HuH-7.5 (cell line): ENCODE data around the gene KCNIP4.

ENCODE experiments used
- DNase-seq: peaks from one replicate; pipeline ENCODE4 v3.0.0; 2011; ENCODE audit warnings: low spot score

The KCNIP4 gene

GRCh38 chr4:21191317-21191716 is 757.3 kb downstream of the KCNIP4 start:
- no peak for DNase-seq

DNA sequence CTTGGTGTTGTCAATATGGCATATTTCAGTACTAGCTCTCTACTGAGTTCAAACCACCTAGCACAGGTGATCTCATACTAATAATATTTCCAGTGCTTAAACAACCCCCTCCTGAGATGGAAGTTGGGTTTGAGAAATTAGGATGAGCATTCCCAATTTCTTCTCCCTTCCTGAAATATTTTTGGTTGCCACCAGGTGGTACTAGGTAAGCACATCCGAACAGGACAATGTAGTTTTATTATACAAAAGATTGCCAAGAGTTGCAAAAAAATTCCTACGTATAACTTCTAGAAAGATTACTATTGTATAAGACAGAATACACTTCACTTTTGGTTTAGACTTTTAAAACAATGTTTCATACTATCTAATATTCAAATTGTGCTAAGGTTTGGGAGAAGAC is 763.8 kb downstream of the KCNIP4 start:
- DNase-seq: no peak

- no peak for DNase-seq
Observed at GRCh38 chr4:21181716-21182115, 766.9 kb downstream of the KCNIP4 start.

DNA sequence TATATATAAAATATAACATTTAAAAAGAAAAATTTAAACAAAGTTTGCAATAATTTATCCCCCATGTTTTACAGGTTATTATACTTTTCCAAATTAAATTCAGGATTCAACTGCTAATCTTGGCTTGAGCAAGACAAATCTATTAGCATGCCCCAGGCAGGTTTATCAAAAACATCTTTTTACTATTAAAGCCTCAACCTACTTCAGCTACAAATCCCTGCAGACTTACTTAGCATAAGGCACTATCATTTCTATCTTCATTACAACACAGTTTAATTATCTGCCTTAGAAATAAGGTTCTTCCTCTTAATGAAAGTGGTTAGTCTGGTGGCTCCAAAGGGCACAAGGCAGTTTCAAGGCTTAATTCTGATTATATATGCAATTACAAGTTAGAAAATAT is 770.7 kb downstream of the KCNIP4 start:
- no peak for DNase-seq

DNA sequence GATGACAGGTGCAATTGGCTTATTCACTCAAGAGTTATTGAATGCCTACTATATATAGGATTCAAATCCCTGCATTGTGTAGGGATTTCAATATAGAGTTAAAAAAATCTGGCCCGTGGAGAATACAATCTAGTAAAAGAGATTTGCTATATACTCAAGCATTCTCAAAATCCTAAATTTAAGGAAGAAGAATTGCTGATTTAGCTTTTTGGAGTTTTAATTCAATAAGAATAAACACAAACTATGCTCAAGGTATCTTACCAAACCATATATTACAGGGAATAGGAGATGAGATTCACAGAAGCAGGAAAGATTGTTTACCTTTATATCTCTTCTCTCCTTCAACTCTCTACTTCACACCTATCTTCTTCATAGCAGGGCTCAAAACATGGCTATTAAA is 771.5 kb downstream of the KCNIP4 start:
- DNase-seq: no peak

DNA sequence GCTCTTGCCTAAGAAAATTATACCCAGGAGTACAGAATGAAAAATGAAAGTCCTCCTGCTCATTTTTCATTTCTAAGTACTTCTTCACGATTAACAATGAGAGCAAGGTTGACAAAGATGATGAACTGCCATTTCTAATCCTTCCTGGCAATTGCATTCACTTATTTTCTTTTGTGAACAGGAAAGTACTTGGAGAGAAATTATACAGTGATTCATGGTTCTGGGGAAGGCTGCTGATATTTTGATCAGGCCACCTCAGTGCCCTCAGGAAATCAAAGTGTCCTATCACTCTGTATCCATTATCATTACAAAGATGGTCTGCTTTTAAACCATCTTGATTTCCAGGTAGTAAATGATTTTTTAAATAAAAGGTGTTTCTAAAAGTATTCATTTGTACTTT is 780.9 kb downstream of the KCNIP4 start:
- DNase-seq: no peak

DNA sequence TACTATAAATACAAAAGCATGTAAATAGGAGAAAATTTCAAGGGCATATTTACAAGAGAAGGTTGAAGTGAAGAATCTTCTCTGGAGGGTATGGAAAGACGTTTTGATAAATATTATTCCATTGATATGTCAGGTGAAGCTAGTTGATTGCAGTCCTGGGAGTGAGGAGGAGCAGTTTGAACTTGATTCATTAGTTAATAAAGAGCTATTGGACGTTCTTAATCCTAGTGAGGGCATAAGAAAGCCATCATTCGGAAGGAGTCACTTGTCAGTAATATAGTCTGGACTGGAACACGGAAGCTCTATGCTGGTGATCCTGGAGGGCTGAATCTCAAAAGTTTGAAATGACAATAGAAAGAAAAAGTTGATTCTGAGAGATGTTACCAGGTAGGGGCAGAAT is 793.2 kb downstream of the KCNIP4 start:
- no peak for DNase-seq

- DNase-seq: no peak
Observed at GRCh38 chr4:21139327-21139726, 809.2 kb downstream of the KCNIP4 start.

DNA sequence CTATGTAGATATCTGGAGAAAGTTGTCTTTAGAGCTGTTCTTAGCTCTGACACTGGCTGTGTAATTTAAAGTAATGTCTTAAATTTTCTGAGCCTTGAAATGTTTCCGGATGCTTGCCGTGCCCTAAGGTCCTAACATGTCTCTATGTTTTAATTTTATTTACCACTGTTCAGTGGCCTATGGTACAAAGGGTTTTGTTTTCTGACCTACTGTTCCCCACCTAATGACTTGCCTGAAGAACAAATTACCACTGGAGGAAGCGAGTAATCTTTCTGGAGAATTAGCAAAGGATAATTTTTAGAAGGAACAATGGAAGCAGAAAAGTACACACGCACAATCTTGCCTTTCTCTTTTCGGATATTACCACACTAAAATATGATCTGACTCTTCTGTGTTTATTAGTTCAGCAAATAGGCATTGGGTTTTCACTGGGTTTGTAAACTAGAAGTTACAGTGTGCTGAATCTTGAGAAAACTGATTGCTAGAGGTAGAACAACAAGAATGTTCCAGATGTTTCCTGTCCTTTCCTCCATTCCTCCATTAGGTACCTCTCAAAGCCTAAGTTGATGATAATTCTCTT is 812.4 kb downstream of the KCNIP4 start:
- DNase-seq: no peak

- DNase-seq: no peak
Observed at GRCh38 chr4:21134994-21135393, 813.6 kb downstream of the KCNIP4 start.

DNA sequence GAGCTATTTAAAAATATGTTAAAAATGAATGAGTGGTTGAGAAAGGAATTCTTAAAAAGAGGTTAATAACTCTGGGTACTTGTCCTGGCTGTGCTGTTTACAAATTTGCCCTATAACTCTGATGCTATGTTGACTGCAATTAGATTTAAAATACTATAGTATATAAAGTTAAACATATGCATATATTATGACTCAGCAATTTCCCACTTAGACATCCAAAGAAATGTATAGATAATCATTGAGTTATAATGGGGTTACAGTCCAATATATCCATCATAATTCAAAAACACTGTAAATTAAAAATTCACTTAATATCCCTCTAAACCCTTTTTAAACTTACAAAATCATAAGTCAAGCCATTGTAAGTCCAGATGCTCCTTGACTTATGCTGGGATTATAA is 818.0 kb downstream of the KCNIP4 start:
- DNase-seq: no peak

DNA sequence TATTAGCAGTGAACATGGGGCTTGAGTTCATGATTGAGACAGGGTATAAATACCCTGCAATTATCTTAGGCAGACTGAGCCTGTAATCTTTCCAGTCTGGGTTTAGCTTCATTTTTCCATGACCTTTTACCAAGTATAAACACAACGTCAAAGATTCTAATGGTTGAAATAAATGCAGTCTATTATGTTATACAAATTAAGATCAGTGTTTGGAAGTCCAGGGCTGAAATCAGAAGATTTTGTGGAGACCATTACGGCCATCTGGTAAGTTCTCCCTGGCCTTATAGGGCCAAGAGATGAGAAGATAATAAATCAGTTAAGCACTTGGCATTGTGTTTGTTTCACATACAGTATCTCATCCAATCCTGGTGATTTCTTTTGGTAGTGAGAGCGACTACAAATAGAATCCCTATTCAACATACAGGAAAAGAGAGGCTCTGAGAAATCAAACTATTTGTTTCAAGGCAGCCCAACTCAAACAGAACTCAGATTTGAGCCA is 822.5 kb downstream of the KCNIP4 start:
- DNase-seq: no peak

DNA sequence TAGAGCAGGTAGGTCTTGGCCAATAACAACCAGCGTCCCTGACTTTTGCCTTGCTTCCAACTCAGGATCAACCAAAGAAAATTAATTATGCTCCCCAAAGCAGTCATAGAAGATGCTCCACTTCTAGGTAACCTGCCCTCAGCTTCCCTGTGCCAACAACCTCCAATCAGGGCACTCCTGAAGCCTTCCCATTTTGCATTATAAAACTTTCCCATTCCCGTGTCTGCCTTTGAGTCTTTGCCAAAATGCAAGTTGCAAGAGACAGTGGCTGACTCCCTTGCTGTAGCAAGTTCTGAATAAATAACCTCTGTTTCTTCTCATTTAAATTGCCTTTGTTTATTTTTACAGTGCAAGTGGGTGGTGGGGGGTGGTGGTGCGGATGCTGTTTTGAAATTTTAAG is 830.3 kb downstream of the KCNIP4 start:
- DNase-seq: no peak

DNA sequence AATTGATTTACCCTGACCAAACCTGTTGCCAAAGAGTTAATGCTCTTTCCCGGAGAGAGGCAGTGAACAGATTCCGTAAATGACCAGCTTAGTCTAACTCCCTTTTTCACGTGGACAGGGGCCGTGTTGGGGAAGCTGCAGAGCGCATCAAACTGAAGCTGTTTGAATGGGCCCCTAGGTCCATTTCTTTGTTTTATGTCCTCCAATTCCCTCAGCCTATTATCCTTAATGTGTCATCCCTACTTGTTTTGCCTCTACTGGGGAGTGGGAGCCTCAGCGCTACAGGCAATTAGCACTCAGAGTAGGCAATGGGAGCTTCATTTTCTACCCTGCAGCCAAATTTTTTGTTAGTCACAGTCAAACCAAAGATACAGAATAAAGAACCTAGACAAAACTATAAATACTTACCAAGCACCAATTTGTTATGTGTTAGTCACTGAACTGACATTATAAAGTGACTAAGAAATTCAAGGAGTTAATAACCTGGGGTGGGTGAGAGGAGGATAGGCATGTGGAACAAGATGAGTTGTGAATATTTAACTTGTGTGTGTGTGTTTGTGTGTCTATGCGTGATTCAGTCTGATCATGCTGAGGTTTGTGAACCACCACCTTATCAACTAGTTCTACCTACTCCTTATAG is 830.9 kb downstream of the KCNIP4 start:
- no peak for DNase-seq

- DNase-seq: no peak
Observed at GRCh38 chr4:21113496-21114223, 834.9 kb downstream of the KCNIP4 start.

DNA sequence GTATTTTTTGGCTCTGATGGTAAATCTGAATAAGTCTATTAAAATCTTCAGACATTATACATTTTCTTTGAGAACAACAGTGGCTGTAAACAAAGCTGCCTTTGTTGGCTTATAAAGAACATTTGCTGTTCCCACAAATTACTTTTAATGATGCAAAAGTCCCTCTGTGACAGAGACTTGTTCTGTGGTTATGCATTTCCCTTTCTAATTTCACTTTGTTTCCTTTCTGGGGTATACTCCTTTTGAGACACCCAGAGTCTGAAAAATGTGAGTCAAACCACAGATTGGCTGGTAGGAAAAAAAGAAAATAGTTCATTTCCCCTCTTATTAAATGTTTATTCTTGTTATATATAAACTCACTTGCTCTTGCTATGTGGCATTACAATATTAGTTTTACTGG is 845.9 kb downstream of the KCNIP4 start:
- DNase-seq: no peak

DNA sequence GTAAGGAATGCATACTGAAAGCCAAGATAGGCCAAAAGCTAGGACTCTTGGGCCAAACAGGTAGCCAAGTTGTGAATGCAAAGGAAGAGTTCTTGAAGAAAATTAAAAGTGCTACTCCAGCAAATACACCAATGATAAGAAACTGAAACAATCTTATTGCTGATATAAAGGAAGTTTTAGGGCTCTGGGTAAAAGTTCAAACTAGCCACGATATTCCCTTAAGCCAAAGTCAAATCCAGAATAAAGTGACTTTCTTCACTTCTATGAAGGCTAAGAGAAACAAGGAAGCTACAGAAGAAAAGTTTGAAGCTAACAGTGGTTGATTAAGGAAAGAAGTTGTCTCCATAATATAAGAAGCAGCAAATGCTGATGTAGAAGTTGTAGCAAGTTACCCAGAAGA is 850.7 kb downstream of the KCNIP4 start:
- no peak for DNase-seq

DNA sequence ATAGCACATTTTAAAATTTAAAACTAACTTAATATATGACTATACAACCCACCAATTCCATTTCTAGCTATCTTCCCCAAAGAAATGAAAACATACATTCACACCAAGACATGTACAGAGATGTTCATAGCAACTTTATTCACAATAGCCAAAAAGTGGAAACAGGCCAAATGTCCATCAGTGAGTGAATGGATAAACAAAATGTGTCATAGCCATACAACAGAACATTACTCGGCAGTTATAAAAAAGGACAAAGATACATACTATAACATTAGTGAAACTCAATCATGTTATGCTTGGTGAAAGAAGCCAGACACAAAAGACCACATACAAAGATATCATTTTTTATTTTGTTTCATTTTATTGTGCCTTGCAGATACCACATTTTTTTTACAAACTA is 851.5 kb downstream of the KCNIP4 start:
- DNase-seq: no peak

DNA sequence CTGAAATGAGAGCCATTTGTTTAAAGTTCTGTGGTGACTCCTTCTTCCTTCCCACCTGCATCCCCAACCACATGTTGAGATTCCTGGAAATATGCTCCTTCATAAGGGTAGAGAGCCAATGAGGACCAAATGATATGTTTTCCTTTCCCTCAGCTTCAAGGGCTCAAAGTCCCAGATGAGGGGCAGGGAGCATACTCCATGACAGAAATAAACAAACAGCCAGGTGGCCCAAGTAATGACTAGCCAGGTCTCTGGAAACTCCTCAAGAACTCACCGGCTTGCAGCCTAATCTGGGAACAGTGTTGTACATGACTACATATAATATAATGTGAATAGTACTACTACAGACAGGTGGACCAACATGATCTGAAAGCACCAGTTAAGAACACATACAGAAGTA is 856.0 kb downstream of the KCNIP4 start:
- DNase-seq: no peak

DNA sequence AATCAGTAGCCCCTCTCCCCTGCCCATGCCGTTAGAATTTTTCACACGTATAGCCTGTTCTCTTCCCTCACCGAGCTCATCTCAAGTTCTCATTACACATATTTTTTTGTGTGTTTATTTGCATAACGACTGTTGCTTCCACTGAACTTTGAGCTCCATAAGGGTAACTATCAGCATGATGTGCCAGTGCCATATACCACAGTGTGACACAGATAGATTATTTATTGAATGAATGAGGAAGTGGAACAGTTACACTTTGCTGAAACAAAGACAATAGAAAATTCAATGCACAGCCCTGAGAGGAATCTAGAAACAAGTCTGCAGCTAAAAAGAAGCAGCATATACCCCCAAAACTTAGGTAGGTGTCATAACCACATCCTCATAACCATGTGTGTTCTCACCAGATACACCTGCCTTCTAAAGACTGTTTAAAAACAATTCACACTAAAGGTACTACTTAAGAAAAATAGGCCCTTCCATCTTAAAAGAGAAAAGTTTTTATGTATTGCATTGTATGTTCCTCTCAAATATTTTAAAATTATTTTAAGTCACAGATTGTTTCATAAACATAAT is 858.4 kb downstream of the KCNIP4 start:
- DNase-seq: no peak

DNA sequence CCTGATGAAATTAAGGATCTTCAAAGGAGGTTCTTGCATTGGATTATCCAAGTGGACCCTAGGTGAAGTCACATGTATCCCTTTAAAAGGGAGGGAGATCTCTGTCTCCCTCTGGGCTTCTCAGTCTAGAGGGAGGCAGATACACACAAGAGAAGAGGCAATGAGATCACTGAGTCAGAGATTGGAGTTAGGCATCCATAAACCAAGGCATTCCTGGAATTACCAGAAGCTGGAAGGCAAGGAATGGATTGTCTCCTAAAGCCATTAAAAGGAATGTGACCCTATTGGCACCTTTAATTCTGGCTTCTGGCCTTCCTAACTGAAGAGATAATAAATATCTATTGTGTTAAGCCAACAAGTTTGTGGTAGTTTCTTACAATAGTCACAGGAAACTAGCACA is 865.2 kb downstream of the KCNIP4 start:
- no peak for DNase-seq

GRCh38 chr4:21077967-21078366 is 870.6 kb downstream of the KCNIP4 start:
- DNase-seq: no peak

- no peak for DNase-seq
Observed at GRCh38 chr4:21067351-21067750, 881.2 kb downstream of the KCNIP4 start.
